Mucosa of stomach (tissue), 1 donor: ENCODE results near the gene EPHB3.
"Not testable (repeated sequence)": the region's sequence is repeated elsewhere in the genome, so short reads cannot be mapped to it uniquely, and the experiment has no call there.

Experiments used
- H3K27me3 ChIP-seq: one replicate; pipeline ENCODE4 v1.7.0; 2013; ENCODE audit warnings: mild to moderate bottlenecking, low read length; ENCODE audit not compliant: control insufficient read depth, insufficient read depth
- H3K36me3 ChIP-seq: one replicate; pipeline ENCODE4 v1.7.0; 2013; ENCODE audit warnings: low read length; ENCODE audit not compliant: control insufficient read depth, insufficient read depth
- H3K4me1 ChIP-seq: one replicate; pipeline ENCODE4 v1.7.0; 2013; ENCODE audit warnings: mild to moderate bottlenecking, low read length; ENCODE audit not compliant: control insufficient read depth, insufficient read depth
- H3K4me3 ChIP-seq: one replicate; pipeline ENCODE4 v1.7.0; 2013; ENCODE audit warnings: low read length
- H3K9ac ChIP-seq: one replicate; pipeline ENCODE4 v1.7.0; 2013; ENCODE audit warnings: mild to moderate bottlenecking, low read length, moderate library complexity
- H3K9me3 ChIP-seq: one replicate; pipeline ENCODE4 v1.7.0; 2013; ENCODE audit warnings: mild to moderate bottlenecking, low read length, moderate library complexity; ENCODE audit not compliant: control insufficient read depth
- donor health status: Pancreatic carcinoma.

EPHB3 gene

GRCh38 chr3:184616436-184616835 lies 54.9 kb downstream of the EPHB3 start:
- H3K4me1 ChIP-seq = peaks cover 4% of the 10 kb centered on the region
- no peak overlapping the region for H3K9ac ChIP-seq
- H3K9me3 ChIP-seq = no peaks in the 10 kb centered on the region
- H3K36me3 ChIP-seq = no peaks in the 10 kb centered on the region
- no peak overlapping the region for H3K4me3 ChIP-seq
- H3K27me3 ChIP-seq = no peaks in the 10 kb centered on the region

GRCh38 chr3:184617306-184617705 lies 55.7 kb downstream of the EPHB3 start:
- not testable (repeated sequence) for H3K36me3 ChIP-seq, H3K4me3 ChIP-seq, H3K4me1 ChIP-seq, H3K9me3 ChIP-seq, H3K9ac ChIP-seq, H3K27me3 ChIP-seq

- Histone ChIP-seq H3K4me1 (peaks cover 4% of the 10 kb centered on the region), H3K9me3 (no peaks in the 10 kb centered on the region), H3K9ac (no peak overlapping the region), H3K36me3 (no peaks in the 10 kb centered on the region), H3K27me3 (no peaks in the 10 kb centered on the region), H3K4me3 (no peak overlapping the region)
Observed at GRCh38 chr3:184618811-184619210, 57.2 kb downstream of the EPHB3 start.

GRCh38 chr3:184619369-184619768 lies 57.8 kb downstream of the EPHB3 start:
- Histone ChIP-seq H3K9ac (no peak overlapping the region), H3K9me3 (no peaks in the 10 kb centered on the region), H3K36me3 (no peaks in the 10 kb centered on the region), H3K27me3 (no peaks in the 10 kb centered on the region), H3K4me3 (no peak overlapping the region), H3K4me1 (peaks cover 4% of the 10 kb centered on the region)

GRCh38 chr3:184619787-184620430 lies 58.3 kb downstream of the EPHB3 start:
- Histone ChIP-seq H3K4me3 (no peak overlapping the region), H3K9me3 (no peaks in the 10 kb centered on the region), H3K4me1 (peaks cover 4% of the 10 kb centered on the region), H3K27me3 (peaks cover 2% of the 10 kb centered on the region), H3K9ac (no peak overlapping the region), H3K36me3 (no peaks in the 10 kb centered on the region)

GRCh38 chr3:184620475-184621119 lies 59.0 kb downstream of the EPHB3 start:
- Histone ChIP-seq H3K4me1 (peaks cover 4% of the 10 kb centered on the region), H3K36me3 (no peaks in the 10 kb centered on the region), H3K4me3 (no peak overlapping the region), H3K9me3 (no peaks in the 10 kb centered on the region), H3K27me3 (peaks cover 2% of the 10 kb centered on the region), H3K9ac (no peak overlapping the region)

GRCh38 chr3:184622156-184622555 lies 60.6 kb downstream of the EPHB3 start:
- H3K27me3 ChIP-seq, H3K4me1 ChIP-seq, H3K4me3 ChIP-seq, H3K9me3 ChIP-seq, H3K9ac ChIP-seq, H3K36me3 ChIP-seq: not testable (repeated sequence)

GRCh38 chr3:184626923-184627322 lies 65.3 kb downstream of the EPHB3 start:
- Histone ChIP-seq H3K4me1 (no peaks in the 10 kb centered on the region), H3K36me3 (no peaks in the 10 kb centered on the region), H3K9ac (no peak overlapping the region), H3K9me3 (no peaks in the 10 kb centered on the region), H3K27me3 (peaks cover 2% of the 10 kb centered on the region), H3K4me3 (no peak overlapping the region)

- H3K9me3 ChIP-seq = no peaks in the 10 kb centered on the region
- peaks cover 12% of the 10 kb centered on the region for H3K4me1 ChIP-seq
- H3K36me3 ChIP-seq = no peaks in the 10 kb centered on the region
- peaks cover 2% of the 10 kb centered on the region for H3K27me3 ChIP-seq
- no peak overlapping the region for H3K9ac ChIP-seq
- H3K4me3 ChIP-seq = no peak overlapping the region
Observed at GRCh38 chr3:184629555-184630160, 68.1 kb downstream of the EPHB3 start.

GRCh38 chr3:184630861-184631471 lies 69.4 kb downstream of the EPHB3 start:
- Histone ChIP-seq H3K36me3 (no peaks in the 10 kb centered on the region), H3K4me3 (no peak overlapping the region), H3K4me1 (peaks cover 24% of the 10 kb centered on the region), H3K27me3 (no peaks in the 10 kb centered on the region), H3K9me3 (no peaks in the 10 kb centered on the region), H3K9ac (no peak overlapping the region)

- Histone ChIP-seq H3K4me1 (peaks cover 28% of the 10 kb centered on the region), H3K9me3 (no peaks in the 10 kb centered on the region), H3K36me3 (no peaks in the 10 kb centered on the region), H3K27me3 (no peaks in the 10 kb centered on the region), H3K4me3 (no peak overlapping the region), H3K9ac (no peak overlapping the region)
Observed at GRCh38 chr3:184631472-184631861, 69.9 kb downstream of the EPHB3 start.
